SU-DHL-6 (cell line): ENCODE results near the gene SETBP1.

ENCODE experiments used
- H2AFZ ChIP-seq: fragments of 200-600 bp; sonication (generic); 2 replicates; pipeline ENCODE4 v1.6.1; 2014; ENCODE audit warnings: low read depth, mild to moderate bottlenecking, moderate library complexity, mixed read lengths, antibody characterized with exemption, low read length; ENCODE audit not compliant: severe bottlenecking
- H3F3A ChIP-seq: fragments of 200-600 bp; shearing (Covaris generic); 2 replicates; pipeline ENCODE4 v1.6.0; 2016; ENCODE audit warnings: antibody characterized with exemption, mild to moderate bottlenecking; ENCODE audit not compliant: insufficient read depth
- H3K27ac ChIP-seq: fragments of 200-600 bp; sonication (generic); 2 replicates; pipeline ENCODE4 v1.5.1; 2016; ENCODE audit warnings: low read depth, mild to moderate bottlenecking, low read length, moderate library complexity, mixed read lengths
- H3K27me3 ChIP-seq: fragments of 200-600 bp; sonication (generic), shearing (Covaris generic); 2 replicates; pipeline ENCODE4 v1.6.0; 2014; ENCODE audit warnings: mild to moderate bottlenecking, low read length
- H3K36me3 ChIP-seq: fragments of 200-600 bp; sonication (generic); 2 replicates; pipeline ENCODE4 v1.6.1; 2014; ENCODE audit warnings: mild to moderate bottlenecking, low read length, mixed read lengths
- H3K4me2 ChIP-seq: fragments of 300-600, 200-600 bp; shearing (Covaris generic), sonication (generic); 2 replicates; pipeline ENCODE4 v1.6.0; 2014; ENCODE audit warnings: low read length, low read depth, mild to moderate bottlenecking; ENCODE audit not compliant: poor library complexity, severe bottlenecking
- H3K4me3 ChIP-seq: fragments of 200-600 bp; sonication (generic); 2 replicates; pipeline ENCODE4 v1.5.1; 2014; ENCODE audit warnings: antibody characterized with exemption, low read length, mild to moderate bottlenecking, mixed read lengths; ENCODE audit not compliant: insufficient read depth, poor library complexity, severe bottlenecking
- H3K79me2 ChIP-seq: fragments of 200-600 bp; sonication (generic); 2 replicates; pipeline ENCODE4 v1.6.1; 2014; ENCODE audit warnings: mild to moderate bottlenecking, low read length, moderate library complexity; ENCODE audit not compliant: insufficient read depth
- H3K9ac ChIP-seq: fragments of 200-600 bp; sonication (generic); 2 replicates; pipeline ENCODE4 v1.7.0; 2014; ENCODE audit warnings: mild to moderate bottlenecking, low read length
- H3K9me2 ChIP-seq: fragments of 200-600 bp; sonication (generic); replicated peaks from 2 replicates; pipeline ENCODE4 v1.6.1; 2014; ENCODE audit warnings: low read length; ENCODE audit not compliant: insufficient read depth
- H3K9me3 ChIP-seq: fragments of 200-600 bp; sonication (generic); 2 replicates; pipeline ENCODE4 v1.6.1; 2014; ENCODE audit warnings: low read length, mixed read lengths; ENCODE audit not compliant: insufficient read depth
- H4K20me1 ChIP-seq: fragments of 200-600 bp; sonication (generic); 2 replicates; pipeline ENCODE4 v1.6.1; 2014; ENCODE audit warnings: low read depth, mild to moderate bottlenecking, antibody characterized with exemption, low read length, moderate library complexity, mixed read lengths
- CTCF ChIP-seq: fragments of 200-600 bp; sonication (generic); IDR thresholded peaks from one replicate; pipeline ENCODE4 v1.5.1; 2017; ENCODE audit warnings: antibody characterized with exemption, mild to moderate bottlenecking, low read length, moderate library complexity; ENCODE audit not compliant: insufficient read depth, poor library complexity, severe bottlenecking
- EZH2phosphoT487 ChIP-seq: fragments of 200-600 bp; sonication (generic), shearing (Covaris generic); conservative IDR thresholded peaks from 2 replicates; pipeline ENCODE4 v1.6.1; 2018; ENCODE audit warnings: mild to moderate bottlenecking, antibody characterized with exemption, low read length, moderate library complexity, mixed read lengths

Gene SETBP1

DNA sequence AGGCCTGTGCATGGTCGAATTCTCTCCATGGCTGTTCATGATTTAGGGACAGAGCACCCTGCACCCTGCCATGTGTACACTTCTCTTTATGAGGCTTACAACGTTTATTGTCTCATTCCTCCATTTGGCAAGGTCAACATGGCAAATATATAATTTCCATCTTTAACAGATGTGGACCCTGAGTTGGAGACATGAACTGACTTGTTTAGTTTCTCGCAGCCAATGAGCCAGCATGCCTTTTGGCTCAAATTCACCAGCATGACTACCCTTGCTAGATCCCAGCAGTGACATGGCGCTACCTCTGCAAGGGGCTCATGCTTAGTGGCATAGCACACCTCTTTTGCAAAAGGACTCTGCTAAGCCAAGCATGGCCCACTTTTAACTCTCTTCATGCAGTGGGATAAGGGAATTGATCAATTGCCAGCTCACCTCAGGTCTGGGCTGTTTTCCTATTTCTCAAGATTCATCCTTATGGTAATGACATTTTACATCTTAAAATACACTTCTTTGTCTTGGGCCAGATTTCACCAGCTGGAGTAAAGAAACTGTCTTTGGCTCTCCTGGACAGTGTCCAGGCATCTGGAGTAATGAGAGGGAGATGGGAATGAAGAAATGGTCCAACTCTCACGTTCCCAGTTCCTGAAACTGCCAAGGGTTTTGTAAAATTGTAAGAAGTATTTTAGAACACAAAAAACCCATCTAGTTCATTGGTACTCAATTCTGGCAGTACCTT, 159.5 kb downstream of the SETBP1 start:
- no peak overlapping the region for H3K9ac ChIP-seq
- no peaks in the 10 kb centered on the region for H3K9me2 ChIP-seq
- no peaks in the 10 kb centered on the region for H3K79me2 ChIP-seq
- no peak overlapping the region for H3K4me3 ChIP-seq
- no peaks in the 10 kb centered on the region for H3F3A ChIP-seq
- H3K27ac ChIP-seq = no peak overlapping the region
- H3K9me3 ChIP-seq = no peaks in the 10 kb centered on the region
- peak overlapping the region; percentile 53 for H3K4me2 ChIP-seq
- no peak for TF ChIP-seq CTCF
- TF ChIP-seq EZH2phosphoT487 = no peak
- H2AFZ ChIP-seq = no peak overlapping the region
- no peaks in the 10 kb centered on the region for H3K36me3 ChIP-seq
- H3K27me3 ChIP-seq = no peaks in the 10 kb centered on the region
- H4K20me1 ChIP-seq = no peaks in the 10 kb centered on the region

GRCh38 chr18:44841221-44841620, 160.5 kb downstream of the SETBP1 start:
- no peaks in the 10 kb centered on the region for H3K9me2 ChIP-seq
- H3K4me2 ChIP-seq = no peak overlapping the region
- TF ChIP-seq EZH2phosphoT487 (no peak), CTCF (no peak)
- no peaks in the 10 kb centered on the region for H4K20me1 ChIP-seq
- no peaks in the 10 kb centered on the region for H3K9me3 ChIP-seq
- H3K36me3 ChIP-seq = no peaks in the 10 kb centered on the region
- no peak overlapping the region for H3K27ac ChIP-seq
- no peak overlapping the region for H3K9ac ChIP-seq
- no peaks in the 10 kb centered on the region for H3K79me2 ChIP-seq
- no peak overlapping the region for H2AFZ ChIP-seq
- H3K27me3 ChIP-seq = no peaks in the 10 kb centered on the region
- H3F3A ChIP-seq = no peaks in the 10 kb centered on the region
- H3K4me3 ChIP-seq = no peak overlapping the region

DNA sequence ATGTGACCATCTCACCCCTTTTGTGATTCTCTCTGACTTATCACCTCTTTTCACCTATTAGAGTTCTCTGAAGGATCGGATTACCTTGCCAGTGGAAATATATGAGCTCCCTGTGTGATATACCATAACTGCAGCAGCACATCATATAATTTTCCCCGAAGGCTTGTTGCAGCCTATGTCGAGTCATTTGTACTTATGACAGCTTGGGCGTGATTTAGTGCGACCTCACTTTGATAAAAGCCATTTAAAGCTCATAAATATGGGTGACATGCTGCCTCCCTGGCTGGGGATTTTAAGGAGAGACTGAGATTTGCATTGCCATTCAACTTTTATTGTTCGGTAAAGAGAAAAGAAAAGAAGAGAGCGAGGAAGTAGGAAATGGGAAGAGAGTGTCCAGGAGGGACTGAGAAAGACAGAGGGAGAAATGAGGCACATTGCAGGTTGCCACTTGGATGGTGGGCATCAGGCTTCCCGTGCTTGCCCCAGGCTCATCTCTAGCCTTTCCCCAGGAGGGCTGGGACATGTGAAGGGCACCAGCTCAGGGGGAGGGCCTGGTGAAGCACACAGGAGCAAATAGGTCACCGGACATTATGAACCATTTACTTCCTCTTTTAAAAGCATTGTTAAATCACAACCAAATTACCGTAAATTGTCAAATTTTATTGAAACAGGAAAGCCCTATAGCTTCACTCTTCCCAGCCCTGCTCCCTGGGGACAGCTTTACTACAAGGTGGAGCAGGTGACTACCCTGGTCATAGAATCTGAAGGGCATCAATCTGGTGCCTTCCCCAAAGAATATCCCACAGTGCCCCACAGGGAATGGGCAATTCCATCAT, 161.3 kb downstream of the SETBP1 start:
- H3K36me3 ChIP-seq = no peaks in the 10 kb centered on the region
- no peak overlapping the region for H2AFZ ChIP-seq
- H3K27ac ChIP-seq = no peak overlapping the region
- TF ChIP-seq CTCF (no peak), EZH2phosphoT487 (no peak)
- no peaks in the 10 kb centered on the region for H3K27me3 ChIP-seq
- no peaks in the 10 kb centered on the region for H3F3A ChIP-seq
- H3K4me2 ChIP-seq = no peak overlapping the region
- no peaks in the 10 kb centered on the region for H3K9me3 ChIP-seq
- H3K4me3 ChIP-seq = no peak overlapping the region
- H3K9me2 ChIP-seq = no peaks in the 10 kb centered on the region
- no peak overlapping the region for H3K9ac ChIP-seq
- H4K20me1 ChIP-seq = no peaks in the 10 kb centered on the region
- no peaks in the 10 kb centered on the region for H3K79me2 ChIP-seq
